Stimulated activated CD8-positive, alpha-beta memory T cell treated with anti-CD3 and anti-CD28 coated beads, Interleukin-12 subunit alpha, Interleukin-12 subunit beta, amount 100 ng/mL, for 24 hours (primary cell): ENCODE results near the gene CD300LG.
"Not testable (repeated sequence)": the region's sequence is repeated elsewhere in the genome, so short reads cannot be mapped to it uniquely, and the experiment has no call there.

Source experiments
- DNase-seq: peaks from one replicate; pipeline ENCODE4 v3.0.0-alpha.2; 2020; ENCODE audit errors: extremely low read depth

Gene CD300LG

GRCh38 chr17:43825567-43825966, 21.4 kb upstream of the CD300LG start:
- no peak for DNase-seq

- no peak for DNase-seq
Observed at GRCh38 chr17:43826206-43826605, 20.8 kb upstream of the CD300LG start.

DNA sequence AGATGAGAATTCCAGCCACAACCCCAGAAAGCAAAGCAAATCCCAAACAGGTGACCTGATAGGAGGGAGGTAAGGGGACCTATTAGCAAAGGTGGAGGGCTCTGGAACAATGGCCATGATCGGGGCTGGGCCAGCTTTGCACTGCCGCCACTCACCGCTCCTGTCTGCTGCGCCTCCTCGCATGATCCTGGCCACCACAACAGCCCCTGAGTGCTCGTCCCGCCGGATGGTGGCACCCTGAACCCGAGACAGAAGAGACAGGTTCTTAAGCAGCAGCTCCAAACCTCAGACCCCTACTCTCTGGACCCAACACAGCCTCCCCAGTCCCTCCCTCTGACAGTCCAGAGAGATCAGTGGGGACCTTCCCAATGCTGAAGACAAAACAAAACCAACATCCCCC, 19.4 kb upstream of the CD300LG start:
- no peak for DNase-seq

- no peak for DNase-seq
Observed at GRCh38 chr17:43829738-43830137, 17.2 kb upstream of the CD300LG start.

DNA sequence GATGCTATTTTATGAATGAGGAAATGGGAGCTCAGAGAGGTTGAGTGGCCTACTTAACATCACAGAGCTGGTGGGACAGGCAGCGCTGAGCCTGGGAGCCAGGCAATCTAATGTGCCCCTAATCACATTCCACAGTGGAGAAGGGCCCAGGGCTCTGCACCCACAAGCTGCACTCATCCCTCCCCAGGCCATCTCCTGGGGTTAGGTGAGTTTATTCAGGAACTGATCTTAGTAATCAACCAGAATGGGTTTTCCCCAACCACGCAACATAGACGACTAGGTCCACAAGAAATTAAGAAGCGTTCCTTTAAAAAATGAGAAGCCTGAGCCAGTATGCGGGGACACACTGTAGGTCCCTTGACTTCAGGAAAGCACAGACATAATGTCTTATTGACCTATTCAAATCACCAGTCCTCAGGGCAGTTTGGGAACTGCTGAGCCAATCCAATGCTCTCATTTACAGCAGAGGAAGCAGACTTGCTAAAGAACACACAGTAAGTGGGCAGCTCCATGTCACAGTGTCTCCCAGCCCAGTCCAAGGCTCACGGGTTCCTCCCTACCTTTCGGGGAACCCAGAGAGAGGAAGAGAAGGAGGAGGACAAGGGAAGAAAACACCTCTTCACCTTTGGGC, 16.4 kb upstream of the CD300LG start:
- DNase-seq, result no peak

DNA sequence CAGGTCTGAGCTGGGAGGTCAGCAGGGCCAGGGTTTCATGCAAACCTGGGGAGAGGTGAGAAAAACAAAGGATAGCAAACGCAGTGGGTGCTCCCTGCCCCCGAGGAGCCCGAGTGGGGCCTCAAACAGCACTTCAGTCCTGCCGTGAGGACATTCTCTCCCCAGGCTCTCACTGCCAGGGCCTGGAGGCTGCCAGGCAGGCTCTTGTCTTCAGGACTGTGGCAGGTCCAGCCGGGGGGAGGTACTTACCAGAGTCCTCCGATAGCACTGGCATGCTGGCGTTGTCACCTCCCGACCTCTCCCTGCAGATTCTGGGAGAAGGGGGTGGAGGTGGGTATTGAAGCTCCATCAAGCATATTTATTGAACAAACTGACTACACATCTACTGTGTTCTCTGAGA, 15.3 kb upstream of the CD300LG start:
- DNase-seq, result no peak

DNA sequence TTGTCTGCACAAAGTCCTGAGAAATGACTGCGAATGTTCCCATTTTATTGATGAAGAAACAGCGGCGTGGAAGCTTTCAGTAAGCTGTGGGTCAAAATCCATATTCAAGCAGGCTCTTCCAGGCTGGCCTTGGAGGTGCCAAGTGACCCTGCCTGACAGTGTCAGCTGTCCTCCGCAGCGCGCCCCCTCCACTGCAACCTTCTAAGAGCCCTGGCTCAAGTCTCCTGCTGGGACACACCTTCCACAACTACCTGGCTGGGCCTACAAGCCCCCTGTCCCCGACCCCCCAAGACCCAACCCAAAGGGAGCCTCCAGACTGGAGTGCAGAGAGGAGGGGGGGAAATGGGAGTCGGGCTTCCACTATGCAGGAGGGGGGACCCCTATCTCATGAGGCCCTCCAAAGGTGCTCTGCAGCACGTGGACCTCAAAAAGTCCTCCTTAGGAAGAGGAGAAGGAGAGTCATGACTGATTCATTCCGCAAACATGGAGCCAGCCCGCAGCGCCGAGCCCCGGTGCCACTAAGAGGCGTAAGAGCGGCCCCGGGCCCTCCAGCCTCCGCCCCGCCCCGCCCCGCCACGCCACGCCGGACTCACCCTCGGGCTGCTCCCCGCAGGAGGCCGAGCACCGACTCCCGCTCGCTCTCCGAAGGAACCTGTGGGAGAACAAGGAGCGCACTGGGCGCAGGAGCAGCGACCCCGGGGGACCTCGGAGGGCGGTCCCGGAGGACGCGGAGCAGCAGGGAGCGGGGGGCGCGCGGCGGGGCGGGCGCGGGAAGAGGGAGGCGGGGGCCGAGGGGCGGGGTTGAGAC, 14.6 kb upstream of the CD300LG start:
- DNase-seq, result no peak

DNA sequence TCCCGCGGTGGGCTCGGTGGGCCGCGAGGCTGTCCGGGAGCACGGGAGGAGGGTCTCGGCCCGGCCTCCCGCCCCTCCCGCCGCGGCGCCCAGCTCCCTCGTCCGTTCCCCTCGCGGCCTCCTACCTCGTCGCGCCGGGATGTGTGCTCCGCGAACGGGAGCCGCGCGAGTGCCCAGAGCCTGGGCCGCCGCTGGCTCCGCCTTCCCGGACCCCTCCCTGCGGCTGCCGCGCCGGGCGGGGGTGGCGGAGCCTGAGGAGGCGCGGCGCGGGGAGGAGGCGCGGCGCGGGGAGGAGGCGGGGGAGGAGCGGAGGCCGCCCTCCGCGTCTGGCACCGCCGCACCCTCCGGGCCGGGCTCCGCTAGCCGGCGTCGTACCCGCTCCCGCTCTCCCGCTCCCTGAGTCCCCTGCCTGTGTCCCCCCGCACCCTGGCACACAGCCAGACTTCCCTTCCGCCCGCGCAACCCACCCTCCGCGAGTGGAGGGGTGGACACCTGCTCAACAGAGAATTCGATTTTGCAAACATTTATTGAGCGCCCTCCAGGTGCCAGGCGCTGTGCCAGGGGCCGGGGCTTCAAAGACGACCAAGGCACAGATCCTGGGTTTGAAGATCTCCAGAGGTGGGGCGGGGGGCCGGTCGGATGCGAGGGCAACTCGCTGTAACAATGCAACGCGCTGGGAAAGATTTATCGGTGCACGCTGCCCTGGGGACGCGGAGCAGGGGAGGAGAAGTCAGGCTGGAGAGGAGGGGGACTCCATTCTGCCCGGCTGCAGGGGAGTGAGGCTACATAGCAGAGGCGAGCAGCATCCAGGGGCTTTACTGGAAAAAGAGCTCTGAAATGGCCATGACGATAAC, 13.8 kb upstream of the CD300LG start, which contains the start of gene MPP3:
Gene MPP3 (minus strand): TSS at position 171 of the 854 bp plus-strand sequence. CDS start 1,240 bp downstream, outside the sequence.
- DNase-seq, result no peak

GRCh38 chr17:43834106-43834505, 12.9 kb upstream of the CD300LG start:
- DNase-seq, result no peak

- no peak for DNase-seq
Observed at GRCh38 chr17:43839670-43840108, 7.3 kb upstream of the CD300LG start.

GRCh38 chr17:43840814-43841213, 6.2 kb upstream of the CD300LG start:
- no peak for DNase-seq

GRCh38 chr17:43841282-43841681, 5.7 kb upstream of the CD300LG start:
- DNase-seq, result no peak

- DNase-seq, result not testable (repeated sequence)
Observed at GRCh38 chr17:43842091-43842974, 4.6 kb upstream of the CD300LG start.

- no peak for DNase-seq
Observed at GRCh38 chr17:43842975-43843325, 4.0 kb upstream of the CD300LG start.

GRCh38 chr17:43844241-43844640, 2.7 kb upstream of the CD300LG start:
- no peak for DNase-seq

- DNase-seq, result no peak
Observed at GRCh38 chr17:43845766-43846165, 1.2 kb upstream of the CD300LG start.

DNA sequence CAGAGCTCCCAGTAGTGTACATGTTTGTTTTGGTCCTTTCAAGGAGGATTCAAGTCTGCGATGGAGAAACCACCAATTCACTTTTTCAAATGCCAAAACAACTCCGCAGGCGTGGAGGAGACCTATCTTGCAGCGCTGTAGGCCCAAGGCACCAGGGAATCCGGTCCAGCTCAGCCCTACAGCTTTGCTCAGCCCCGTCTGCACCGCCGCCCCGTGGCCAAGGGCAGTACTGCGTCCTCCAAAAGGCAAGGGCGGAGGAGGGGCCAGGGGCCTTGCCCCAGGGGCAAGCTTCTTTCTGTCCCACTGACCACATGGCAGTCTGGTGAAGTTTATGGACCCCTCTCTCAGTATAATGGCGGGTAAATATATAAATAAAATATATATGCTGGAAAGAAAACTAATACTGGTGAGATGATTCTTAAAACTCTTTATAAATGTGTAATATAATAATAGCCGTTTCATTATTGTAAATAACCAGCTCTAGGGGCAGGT, 709 bp upstream of the CD300LG start:
- peak; percentile 37 for DNase-seq

GRCh38 chr17:43848601-43849000, 1.6 kb downstream of the CD300LG start:
- no peak for DNase-seq

- DNase-seq, result no peak
Observed at GRCh38 chr17:43849116-43849515, 2.1 kb downstream of the CD300LG start.

- no peak for DNase-seq
Observed at GRCh38 chr17:43852571-43852970, 5.6 kb downstream of the CD300LG start.

DNA sequence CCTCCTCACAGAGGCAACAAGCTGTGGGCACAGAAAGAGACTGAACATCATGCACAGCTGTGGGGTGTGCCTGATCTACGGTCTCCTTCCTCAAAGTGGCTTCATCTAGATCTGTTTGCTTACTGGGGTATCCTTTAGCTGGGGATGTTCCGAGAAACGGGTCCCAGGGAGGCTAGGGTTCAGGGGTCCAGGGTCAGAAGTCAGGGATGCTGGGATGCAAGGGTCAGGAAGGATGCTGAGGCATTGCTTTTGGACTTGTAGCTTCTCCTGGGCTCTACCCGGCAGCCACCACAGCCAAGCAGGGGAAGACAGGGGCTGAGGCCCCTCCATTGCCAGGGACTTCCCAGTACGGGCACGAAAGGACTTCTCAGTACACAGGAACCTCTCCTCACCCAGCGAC, 6.6 kb downstream of the CD300LG start:
- no peak for DNase-seq
